GM12872 (cell line): ENCODE results near the gene HMGB3.

Source experiments
- TF ChIP-seq, protein P1 (sequence below): IDR thresholded peaks from 3 replicates; pipeline ENCODE4 v1.5.1; 2011; ENCODE audit warnings: low read depth, mild to moderate bottlenecking, low read length, moderate library complexity; ENCODE audit not compliant: insufficient read depth

Gene HMGB3

DNA sequence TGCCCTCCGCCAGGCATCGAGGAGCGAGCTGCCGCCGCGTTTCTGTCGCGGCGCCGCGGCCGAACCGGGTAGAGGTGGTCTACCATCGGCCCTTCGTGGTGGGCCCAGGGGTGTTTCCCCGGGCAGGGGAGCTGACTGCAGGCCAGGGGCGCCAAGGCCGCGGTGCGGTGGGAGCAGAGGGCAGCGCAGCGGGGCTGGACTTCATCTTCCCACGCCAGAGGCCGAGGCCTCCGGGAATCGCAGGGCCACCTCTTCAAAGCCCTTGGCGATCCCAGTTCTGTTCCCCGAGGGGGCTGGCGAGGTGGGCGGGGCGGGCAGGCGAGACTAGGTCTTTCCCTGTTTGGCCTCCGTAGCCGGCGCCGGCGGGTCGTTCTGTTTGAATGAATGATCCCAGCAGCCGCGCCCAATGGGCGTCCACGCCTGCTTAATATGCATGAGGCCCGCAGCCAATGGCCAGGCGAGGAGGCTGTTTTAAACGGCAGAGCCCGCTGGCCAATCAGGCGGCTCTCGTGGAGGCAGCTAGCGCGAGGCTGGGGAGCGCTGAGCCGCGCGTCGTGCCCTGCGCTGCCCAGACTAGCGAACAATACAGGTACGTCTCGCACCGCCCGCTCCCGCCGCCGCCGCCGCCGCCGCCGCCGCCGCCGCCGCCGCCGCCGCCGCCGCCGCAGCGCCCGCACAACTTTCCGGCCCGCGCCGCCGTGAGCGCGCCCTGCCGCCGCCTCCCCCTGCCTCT lies at the start of gene HMGB3:
Gene HMGB3, plus strand, starts transcription at position 548 of the 733 bp plus-strand sequence. CDS start 2,265 bp downstream, outside the sequence.
- TF ChIP-seq, protein P1, sequence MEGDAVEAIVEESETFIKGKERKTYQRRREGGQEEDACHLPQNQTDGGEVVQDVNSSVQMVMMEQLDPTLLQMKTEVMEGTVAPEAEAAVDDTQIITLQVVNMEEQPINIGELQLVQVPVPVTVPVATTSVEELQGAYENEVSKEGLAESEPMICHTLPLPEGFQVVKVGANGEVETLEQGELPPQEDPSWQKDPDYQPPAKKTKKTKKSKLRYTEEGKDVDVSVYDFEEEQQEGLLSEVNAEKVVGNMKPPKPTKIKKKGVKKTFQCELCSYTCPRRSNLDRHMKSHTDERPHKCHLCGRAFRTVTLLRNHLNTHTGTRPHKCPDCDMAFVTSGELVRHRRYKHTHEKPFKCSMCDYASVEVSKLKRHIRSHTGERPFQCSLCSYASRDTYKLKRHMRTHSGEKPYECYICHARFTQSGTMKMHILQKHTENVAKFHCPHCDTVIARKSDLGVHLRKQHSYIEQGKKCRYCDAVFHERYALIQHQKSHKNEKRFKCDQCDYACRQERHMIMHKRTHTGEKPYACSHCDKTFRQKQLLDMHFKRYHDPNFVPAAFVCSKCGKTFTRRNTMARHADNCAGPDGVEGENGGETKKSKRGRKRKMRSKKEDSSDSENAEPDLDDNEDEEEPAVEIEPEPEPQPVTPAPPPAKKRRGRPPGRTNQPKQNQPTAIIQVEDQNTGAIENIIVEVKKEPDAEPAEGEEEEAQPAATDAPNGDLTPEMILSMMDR: no peak

DNA sequence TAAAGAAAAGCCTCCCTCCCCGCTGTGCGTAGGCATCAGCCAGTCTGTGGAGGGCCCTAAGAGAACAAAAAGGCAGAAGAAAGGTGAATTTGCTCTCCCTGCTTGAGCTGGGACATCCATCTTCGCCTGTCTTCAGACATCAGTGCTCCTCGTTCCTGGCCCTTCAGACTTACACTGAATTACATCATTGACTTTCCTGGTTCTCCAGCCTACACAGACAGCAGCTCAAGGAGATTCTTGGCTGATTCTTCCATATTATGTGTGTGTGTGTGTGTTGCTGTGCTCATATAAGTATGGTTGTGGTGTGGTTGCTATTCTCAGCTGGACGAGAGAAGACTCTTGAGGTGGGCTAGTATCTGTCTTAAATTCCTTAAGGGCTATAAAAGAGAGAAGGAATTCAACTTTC lies 49.2 kb upstream of the HMGB3 start:
- TF ChIP-seq, protein P1: no peak

DNA sequence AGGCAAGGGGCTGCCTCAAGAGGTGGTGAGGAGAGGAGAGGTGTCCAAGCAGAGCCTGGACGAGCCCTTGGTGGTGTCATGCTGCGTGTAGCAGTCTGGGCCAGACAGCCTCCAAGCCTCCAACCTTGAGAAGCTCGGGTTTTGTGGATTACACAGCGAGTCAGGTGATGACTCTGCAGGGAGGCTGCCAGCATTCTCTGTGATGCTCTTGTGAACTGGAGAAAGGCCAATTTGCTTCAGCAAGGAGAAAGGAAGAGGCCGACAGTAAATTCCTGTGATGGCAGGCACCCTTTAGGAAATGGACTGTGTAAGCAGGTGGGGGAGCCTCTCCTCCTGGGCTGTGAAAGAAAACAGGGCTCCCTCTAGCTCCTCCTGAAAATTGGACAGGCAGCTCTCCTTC lies 48.7 kb upstream of the HMGB3 start:
- TF ChIP-seq, protein P1: no peak

DNA sequence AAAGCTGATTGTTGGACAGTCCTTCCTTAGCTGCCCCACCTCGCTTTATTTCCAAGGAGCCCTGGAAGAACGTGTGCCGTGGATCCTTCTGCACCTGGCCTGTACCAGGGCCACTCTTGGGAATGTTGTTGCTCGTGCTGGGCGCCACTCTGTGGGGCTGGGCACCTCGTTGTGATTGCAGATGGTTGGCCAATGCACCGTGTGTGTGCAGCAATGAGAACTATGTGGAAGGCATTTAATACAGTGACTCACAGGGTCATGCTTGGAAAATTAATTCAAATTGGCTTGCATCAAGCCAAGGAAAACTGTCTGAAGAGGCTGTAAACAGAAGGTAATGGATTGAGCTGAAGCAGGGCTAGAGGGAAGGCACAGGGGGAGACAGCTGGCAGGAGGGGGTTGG lies 47.7 kb upstream of the HMGB3 start:
- TF ChIP-seq, protein P1: no peak

DNA sequence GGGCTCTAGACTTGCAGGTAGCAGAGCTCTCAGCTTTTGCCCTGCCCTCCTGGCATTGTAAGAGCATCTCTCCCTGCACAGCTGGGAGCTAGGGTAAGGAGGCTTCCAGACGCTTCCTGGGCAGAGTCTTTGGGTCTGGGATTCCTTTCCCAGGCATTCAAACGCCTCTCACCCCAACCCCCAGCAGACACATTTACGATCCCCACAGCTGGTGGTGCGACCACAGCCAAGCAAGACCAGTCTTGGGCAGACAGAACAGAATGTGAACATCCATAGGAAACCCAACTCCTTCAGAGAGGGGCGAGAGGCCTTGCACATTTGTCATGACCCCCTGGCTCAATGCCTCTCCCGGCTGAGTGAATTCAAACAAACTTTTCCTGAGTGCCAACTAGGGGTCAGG lies 46.6 kb upstream of the HMGB3 start:
- TF ChIP-seq, protein P1: no peak

DNA sequence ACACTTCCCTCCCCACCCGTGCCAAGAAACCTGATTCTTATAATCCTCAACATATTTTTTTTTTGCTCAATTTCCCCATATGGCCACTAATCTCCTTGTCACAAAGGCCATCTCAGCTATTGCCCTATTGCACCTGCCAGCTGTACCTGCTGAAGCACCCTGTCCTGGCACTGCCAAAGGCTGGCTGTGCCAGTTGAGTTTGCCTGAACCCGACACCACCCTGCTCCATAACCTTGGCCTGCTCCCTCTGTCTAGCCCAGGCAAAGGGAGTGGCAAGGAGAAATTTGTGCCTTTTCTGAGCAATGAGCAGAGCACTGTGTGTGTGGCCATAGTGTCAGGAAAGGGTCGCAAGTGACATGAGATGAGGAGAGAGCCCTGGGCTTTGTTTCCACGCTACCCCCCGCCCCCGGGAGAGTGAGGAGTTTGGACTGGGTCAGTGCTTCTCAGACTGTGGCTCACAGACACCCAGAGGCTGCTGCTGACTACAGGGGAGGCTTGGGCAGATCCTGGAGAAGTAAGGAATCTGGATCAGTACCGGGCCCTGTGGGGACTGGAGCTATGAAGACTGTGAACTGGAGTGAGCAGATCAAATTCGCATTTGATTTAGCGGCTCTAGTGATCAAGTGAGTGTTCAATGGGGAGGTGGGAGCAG lies 42.2 kb upstream of the HMGB3 start:
- TF ChIP-seq, protein P1: no peak

DNA sequence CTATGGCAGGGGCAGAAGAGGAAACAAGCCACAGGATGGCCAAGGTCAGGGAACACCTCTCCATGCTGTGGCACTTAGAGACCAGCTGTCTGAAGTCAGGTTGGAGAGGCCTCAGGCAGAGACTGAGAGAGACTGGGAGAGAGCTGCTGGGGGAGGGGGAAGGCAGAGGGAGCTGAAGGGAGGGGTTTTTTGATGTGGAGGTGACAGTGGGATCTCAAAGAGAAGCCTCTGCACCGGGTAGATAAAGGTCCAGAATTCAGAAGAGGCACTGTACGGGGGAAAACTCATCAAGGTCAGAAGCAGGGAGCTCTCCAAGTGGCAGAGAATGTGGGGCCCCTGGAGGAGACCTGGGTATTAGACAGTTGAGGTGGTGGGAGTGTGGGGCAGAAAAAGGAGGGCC lies 41.6 kb upstream of the HMGB3 start:
- TF ChIP-seq, protein P1: no peak
